Measurements from ENCODE around the gene SCN5A.

The SCN5A gene

GRCh38 chr3:38532529-38532928 is 117.0 kb downstream of the SCN5A start:
- TF ChIP-seq CEBPB (IDR thresholded peaks at IDR 0.05): no peak

GRCh38 chr3:38528457-38528856 is 121.0 kb downstream of the SCN5A start:
- TF ChIP-seq TAF1 (IDR thresholded peaks at IDR 0.05; ENCODE audit: low read depth) (no peak), RAD21 (IDR thresholded peaks at IDR 0.05; ENCODE audit: low read depth) (peak; percentile 43; the same call in 1 of the 2 replicates)

- TF ChIP-seq EP300 (IDR thresholded peaks at IDR 0.05; ENCODE audit: borderline replicate concordance): no peak
- no peak for TF ChIP-seq EGR1 (IDR thresholded peaks at IDR 0.05)
These were observed 122.7 kb downstream of the SCN5A start for GRCh38 chr3:38526792-38527191.

DNA sequence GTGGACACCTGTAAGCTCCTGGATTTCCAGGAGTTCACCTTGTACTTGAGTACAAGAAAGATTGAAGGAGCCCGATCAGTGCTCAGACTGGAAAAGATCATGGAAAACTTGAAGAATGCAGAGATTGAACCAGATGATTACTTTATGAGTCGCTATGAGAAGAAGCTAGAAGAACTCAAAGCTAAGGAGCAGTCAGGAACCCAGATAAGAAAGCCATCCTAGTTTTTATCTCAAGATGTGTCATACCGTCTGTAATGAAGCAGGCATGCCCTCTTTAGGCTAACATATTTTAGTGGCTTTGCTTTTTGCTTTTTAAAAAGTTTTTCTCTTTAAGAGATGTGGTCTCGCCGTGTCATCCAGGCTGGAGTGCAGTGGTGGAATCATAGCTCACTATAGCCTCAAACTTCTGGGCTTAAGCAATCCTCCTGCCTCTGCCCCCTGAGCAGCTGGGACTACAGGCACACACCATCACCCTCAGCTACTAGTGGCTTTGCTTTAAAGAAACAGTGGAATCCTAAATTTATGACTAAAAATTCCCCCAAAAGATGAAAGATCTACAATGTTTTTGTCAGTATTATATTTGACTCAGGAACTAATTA is 125.2 kb downstream of the SCN5A start:
- TF ChIP-seq ZBTB7A (IDR thresholded peaks at IDR 0.05; ENCODE audit: low read depth) (no peak), NFIC (IDR thresholded peaks at IDR 0.05) (no peak), CREB1 (IDR thresholded peaks at IDR 0.05; ENCODE audit: low read depth) (no peak), RAD21 (IDR thresholded peaks at IDR 0.05; ENCODE audit: low read depth) (no peak), EP300 (IDR thresholded peaks at IDR 0.05; ENCODE audit: borderline replicate concordance) (no peak), TCF12 (IDR thresholded peaks at IDR 0.05; ENCODE audit: low read depth) (no peak), CEBPB (IDR thresholded peaks at IDR 0.05) (no peak), TAF1 (IDR thresholded peaks at IDR 0.05; ENCODE audit: low read depth) (no peak), FOXM1 (IDR thresholded peaks at IDR 0.05; ENCODE audit: borderline replicate concordance, low read depth) (no peak), REST (IDR thresholded peaks at IDR 0.05; ENCODE audit: low read depth) (no peak), EGR1 (IDR thresholded peaks at IDR 0.05) (no peak), YY1 (IDR thresholded peaks at IDR 0.05; ENCODE audit: low read depth) (no peak), TEAD4 (IDR thresholded peaks at IDR 0.05) (no peak)
- TF ChIP-seq, protein P1, sequence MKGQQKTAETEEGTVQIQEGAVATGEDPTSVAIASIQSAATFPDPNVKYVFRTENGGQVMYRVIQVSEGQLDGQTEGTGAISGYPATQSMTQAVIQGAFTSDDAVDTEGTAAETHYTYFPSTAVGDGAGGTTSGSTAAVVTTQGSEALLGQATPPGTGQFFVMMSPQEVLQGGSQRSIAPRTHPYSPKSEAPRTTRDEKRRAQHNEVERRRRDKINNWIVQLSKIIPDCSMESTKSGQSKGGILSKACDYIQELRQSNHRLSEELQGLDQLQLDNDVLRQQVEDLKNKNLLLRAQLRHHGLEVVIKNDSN (IDR thresholded peaks at IDR 0.05): no peak
- TF ChIP-seq, protein P2, sequence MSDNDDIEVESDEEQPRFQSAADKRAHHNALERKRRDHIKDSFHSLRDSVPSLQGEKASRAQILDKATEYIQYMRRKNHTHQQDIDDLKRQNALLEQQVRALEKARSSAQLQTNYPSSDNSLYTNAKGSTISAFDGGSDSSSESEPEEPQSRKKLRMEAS (IDR thresholded peaks at IDR 0.05): no peak

DNA sequence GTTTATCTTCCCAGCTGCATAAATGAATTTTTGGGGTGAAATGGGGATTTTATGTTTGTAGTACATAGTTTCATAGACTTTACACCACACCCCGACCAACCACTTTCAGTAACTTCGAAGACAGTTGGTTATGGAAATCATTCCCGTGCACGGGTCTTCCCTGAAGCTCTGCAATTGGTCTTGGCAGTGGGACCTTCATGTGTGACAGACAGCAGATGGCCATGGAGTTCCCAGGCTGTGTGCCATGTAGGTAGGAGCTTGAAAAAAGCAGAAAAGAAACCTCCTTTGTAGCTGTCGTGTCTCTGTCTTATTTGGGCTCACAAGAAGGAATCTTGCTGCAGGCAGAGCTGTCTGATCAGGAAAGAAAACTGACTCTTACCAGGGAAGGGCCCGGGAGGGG is 127.5 kb downstream of the SCN5A start:
- TF ChIP-seq REST (IDR thresholded peaks at IDR 0.05; ENCODE audit: low read depth) (no peak), RAD21 (IDR thresholded peaks at IDR 0.05; ENCODE audit: low read depth) (no peak), CREB1 (IDR thresholded peaks at IDR 0.05; ENCODE audit: low read depth) (no peak), FOXM1 (IDR thresholded peaks at IDR 0.05; ENCODE audit: borderline replicate concordance, low read depth) (no peak), NFIC (IDR thresholded peaks at IDR 0.05) (no peak), ZBTB7A (IDR thresholded peaks at IDR 0.05; ENCODE audit: low read depth) (no peak), YY1 (IDR thresholded peaks at IDR 0.05; ENCODE audit: low read depth) (no peak), EP300 (IDR thresholded peaks at IDR 0.05; ENCODE audit: borderline replicate concordance) (no peak), TAF1 (IDR thresholded peaks at IDR 0.05; ENCODE audit: low read depth) (no peak)
- TF ChIP-seq, protein P2 (IDR thresholded peaks at IDR 0.05): no peak
- TF ChIP-seq, protein P1 (IDR thresholded peaks at IDR 0.05): no peak

GRCh38 chr3:38521391-38521987 is 128.0 kb downstream of the SCN5A start:
- TF ChIP-seq RAD21 (IDR thresholded peaks at IDR 0.05; ENCODE audit: low read depth): peak; percentile 68
- TF ChIP-seq CEBPB (IDR thresholded peaks at IDR 0.05): no peak

GRCh38 chr3:38519651-38520050 is 129.8 kb downstream of the SCN5A start:
- no peak for TF ChIP-seq YY1 (IDR thresholded peaks at IDR 0.05; ENCODE audit: low read depth)
- TF ChIP-seq TCF12 (IDR thresholded peaks at IDR 0.05; ENCODE audit: low read depth): no peak

Measured in Ishikawa (cell line).